GM12878 (cell line): ENCODE results near the gene ELK3. TPM values are rescaled to one million over a fixed set of nuclear protein-coding genes. Genes with fewer than 3 reads are reported as not detected.

Experiments
- ATAC-seq: fragments of 200-7000 bp; cut with Tn5 transposase; 3 replicates; pipeline ENCODE4 v1.9.1; 2020; ENCODE audit warnings: mild to moderate bottlenecking, moderate library complexity
- BruUV-seq: library from RNA; stranded (reverse); fragments of 400-500 nt; replicated peaks from 2 replicates; lab custom pipeline; 2021; lab: Mats Ljungman, UMichigan
- CTCF ChIA-PET: fragments of 300-600 bp; sonication (Branson Sonifier 250); formaldehyde crosslinking; extraction: SDS; loops from one replicate; lab custom pipeline; 2021; ENCODE audit warnings: inconsistent platforms; lab: Yijun Ruan, JAX
- POLR2A ChIA-PET: fragments of 350-600 bp; formaldehyde crosslinking; extraction: SDS; loops from one replicate; lab custom pipeline; 2021; ENCODE audit warnings: inconsistent platforms; lab: Charles Lee
- RAD21 ChIA-PET: fragments of 300-600 bp; sonication (Branson Sonifier 250); formaldehyde crosslinking; loops from one replicate; lab custom pipeline; 2023; ENCODE audit warnings: antibody characterized with exemption; ENCODE audit not compliant: unreplicated experiment; lab: Charles Lee
- SMC1A ChIA-PET: fragments of 300-600 bp; sonication (Branson Sonifier 250); formaldehyde crosslinking; loops from one replicate; lab custom pipeline; 2023; ENCODE audit not compliant: unreplicated experiment, uncharacterized antibody; lab: Charles Lee
- DNase-seq: peaks from one replicate; pipeline ENCODE4 v3.0.0-alpha.2; 2011; ENCODE audit warnings: low read depth, low spot score
- FAIRE-seq: peaks from 3 replicates; lab custom pipeline; 2011; peaks lifted over from hg19 to GRCh38; lab: Jason Lieb, UNC
- H2AFZ ChIP-seq: 2 replicates; pipeline ENCODE4 v1.6.0; 2011; ENCODE audit warnings: low read depth, low read length, control low read depth; ENCODE audit not compliant: control insufficient read depth
- H3K27ac ChIP-seq: 2 replicates; pipeline ENCODE4 v1.5.1; 2011; ENCODE audit warnings: control low read depth; ENCODE audit not compliant: control insufficient read depth, insufficient read depth
- H3K27me3 ChIP-seq, 2 experiments: replicated peaks in 1 of 2; 2 replicates each; pipeline versions ENCODE4 v1.6.0 to v1.6.1; 2011; ENCODE audit warnings: low read length in 1 of 2; ENCODE audit not compliant: control insufficient read depth in 2 of 2, insufficient read depth in 2 of 2
- H3K36me3 ChIP-seq, 2 experiments: 2 replicates each; pipeline ENCODE4 v1.5.1; 2011; ENCODE audit warnings: low read length in 1 of 2; ENCODE audit not compliant: control insufficient read depth in 2 of 2, insufficient read depth in 2 of 2
- H3K4me1 ChIP-seq: 2 replicates; pipeline ENCODE4 v1.6.1; 2011; ENCODE audit warnings: mild to moderate bottlenecking, low read length, moderate library complexity, mixed read lengths; ENCODE audit not compliant: control insufficient read depth, insufficient read depth
- H3K4me2 ChIP-seq: 2 replicates; pipeline ENCODE4 v1.6.0; 2011; ENCODE audit warnings: control low read depth; ENCODE audit not compliant: control insufficient read depth, insufficient read depth
- H3K4me3 ChIP-seq: fragments of 200-600 bp; sonication (generic); 2 replicates; pipeline ENCODE4 v1.5.1; 2016
- H3K79me2 ChIP-seq: 2 replicates; pipeline ENCODE4 v1.6.0; 2011; ENCODE audit warnings: low read length; ENCODE audit not compliant: control insufficient read depth, insufficient read depth
- H3K9ac ChIP-seq: 2 replicates; pipeline ENCODE4 v1.8.0; 2011; ENCODE audit warnings: low read length, control low read depth, mixed read lengths; ENCODE audit not compliant: control insufficient read depth, insufficient read depth
- H3K9me3 ChIP-seq: replicated peaks from 3 replicates; pipeline ENCODE4 v1.5.1; 2011; ENCODE audit warnings: mild to moderate bottlenecking, low read length; ENCODE audit not compliant: control insufficient read depth, insufficient read depth
- H4K20me1 ChIP-seq: 2 replicates; pipeline ENCODE4 v1.6.0; 2011; ENCODE audit not compliant: control insufficient read depth, insufficient read depth
- ASH2L ChIP-seq: fragments of 300-600, 200-600 bp; sonication (generic); IDR thresholded peaks from 2 replicates; pipeline ENCODE4 v1.6.1; 2017; ENCODE audit warnings: low read depth, mild to moderate bottlenecking, borderline replicate concordance
- ATF2 ChIP-seq: IDR thresholded peaks from 2 replicates; pipeline ENCODE4 v1.6.1; 2012; ENCODE audit warnings: low read length, inconsistent platforms
- CHD2 ChIP-seq: IDR thresholded peaks from 2 replicates; pipeline ENCODE4 v1.6.1; 2011; ENCODE audit warnings: low read depth, low read length, improper control_type of control experiment, borderline replicate concordance
- CHD4 ChIP-seq: fragments of 200-600 bp; sonication (generic); IDR thresholded peaks from 2 replicates; pipeline ENCODE4 v1.6.1; 2016; ENCODE audit warnings: mild to moderate bottlenecking
- IKZF2 ChIP-seq, 2 experiments: fragments of 450-650 bp; IDR thresholded peaks; 2 replicates each; pipeline ENCODE4 v1.6.1; 2017; ENCODE audit warnings: mild to moderate bottlenecking in 2 of 2, moderate library complexity in 2 of 2
- NBN ChIP-seq: fragments of 450-650 bp; IDR thresholded peaks from 2 replicates; pipeline ENCODE4 v1.6.1; 2016
- NFIC ChIP-seq: IDR thresholded peaks from 2 replicates; pipeline ENCODE4 v1.6.1; 2012; ENCODE audit warnings: low read depth, mild to moderate bottlenecking, inconsistent platforms, low read length, moderate library complexity
- NFYB ChIP-seq: IDR thresholded peaks from 2 replicates; pipeline ENCODE4 v1.6.1; 2011; ENCODE audit warnings: low read depth, mild to moderate bottlenecking, low read length, improper control_type of control experiment, moderate library complexity; ENCODE audit not compliant: insufficient read depth
- RBBP5 ChIP-seq: fragments of 200-600 bp; sonication (generic); conservative IDR thresholded peaks from 2 replicates; pipeline ENCODE4 v1.6.1; 2016
- SIN3A ChIP-seq: IDR thresholded peaks from 2 replicates; pipeline ENCODE4 v1.6.1; 2012; ENCODE audit warnings: low read depth, low read length, improper control_type of control experiment
- SMC3 ChIP-seq: IDR thresholded peaks from 2 replicates; pipeline ENCODE4 v1.6.1; 2011; ENCODE audit warnings: low read length, improper control_type of control experiment, borderline replicate concordance
- TCF12 ChIP-seq: IDR thresholded peaks from 2 replicates; pipeline ENCODE4 v1.6.1; 2011; ENCODE audit warnings: low read depth, mild to moderate bottlenecking, low read length
- ZNF274 ChIP-seq: IDR thresholded peaks from one replicate; pipeline ENCODE4 v1.8.0; 2011; ENCODE audit not compliant: insufficient read length, insufficient read depth
- ZNF622 ChIP-seq: fragments of 450-650 bp; IDR thresholded peaks from 2 replicates; pipeline ENCODE4 v1.6.1; 2017; ENCODE audit warnings: mild to moderate bottlenecking, inconsistent platforms
- WGBS: methylation state at CpG from one replicate; pipeline ENCODE4 v1.1.6; 2016; ENCODE audit warnings: low lambda C conversion rate; ENCODE audit not compliant: insufficient replicate concordance, insufficient coverage; ENCODE audit errors: missing lambda C conversion rate; 5-methylcytosine and 5-hydroxymethylcytosine counted together
- in situ Hi-C: fragments of 300-500 bp; cut with MboI; formaldehyde crosslinking; loops from 9 replicates; pipeline ENCODE4 v1.14.3; 2018; ENCODE audit warnings: mixed read lengths
- intact Hi-C: fragments of 100-400 bp; cut with micrococcal nuclease; formaldehyde crosslinking; loops from one replicate; pipeline ENCODE4 v1.14.2; 2022; ENCODE audit not compliant: unreplicated experiment
- polyA plus RNA-seq, 11 experiments: library from polyadenylated mRNA; depleted of rRNA in 4 of 11; unstranded in 6 of 11; stranded (reverse) in 5 of 11; fragments of >200 nt; fragmentation: Nextera tagmentation in 4 of 11; fragmentation: Illumina TruSeq in 1 of 11; extraction: Ambion mirVana in 4 of 11; extraction: Trizol in 1 of 11; gene quantifications; 1 replicate in 1 of 11; 2 replicates in 10 of 11; pipeline versions ENCODE4 v1.2.1 to v1.2.3, GENCODE V29; 2011 to 2016; ENCODE audit warnings: inconsistent platforms in 2 of 11, missing spikeins in 2 of 11, low read depth in 1 of 11
- total RNA-seq, 4 experiments: library from RNA; depleted of rRNA in 3 of 4; stranded (reverse); fragments of >200 nt in 3 of 4; fragmentation: Illumina TruSeq in 1 of 4; extraction: Trizol in 1 of 4; gene quantifications; 2 replicates each; pipeline versions ENCODE4 v1.2.1 to v1.2.3, GENCODE V29; 2013 to 2021

The ELK3 gene
- total and polyA plus RNA-seq, 10 of the 15 experiments (the other 5 are each of a cell fraction or from before 2014, with no cell fraction given), result 0.37 to 4.8 (median 0.88) TPM

- no peak for FAIRE-seq
- Histone ChIP-seq H3K9ac (no peak overlapping the region), H3K27ac (no peak overlapping the region)
- TF ChIP-seq IKZF2 (IDR thresholded peaks at IDR 0.05), result no peak
- no peak for TF ChIP-seq NFYB
- TF ChIP-seq NFIC, result no peak
- no peak for TF ChIP-seq CHD4
- no peak for TF ChIP-seq ZNF622
- TF ChIP-seq ZNF274, result no peak
- TF ChIP-seq TCF12, result no peak
- TF ChIP-seq SMC3, result no peak
- TF ChIP-seq ATF2, result no peak
- TF ChIP-seq ASH2L, result no peak
- TF ChIP-seq RBBP5, result no peak
- TF ChIP-seq CHD2, result no peak
- TF ChIP-seq NBN, result no peak
- no peak for TF ChIP-seq SIN3A
- TF ChIP-seq, all 136 proteins: peak for 0
- SMC1A ChIA-PET, result interaction anchor here (0.8 to 1.7 kb wide), 3 partner anchors 9 to 126 kb away, joined by 3 to 5 read pairs (median 3); no protein-coding TSS in a partner anchor
- no peak for DNase-seq
- 44% methylated on average over 8 of the region's 8 CpGs for WGBS
- intact Hi-C loops, result no loop called here
- RAD21 ChIA-PET, result interaction anchor here (1.2 kb wide), 1 partner anchor 185 kb away, joined by 3 read pairs; no protein-coding TSS in a partner anchor
- Histone ChIP-seq H3K4me3 (no peak overlapping the region), H4K20me1 (no peaks in the 10 kb centered on the region), H3K27me3 (no peaks in the 10 kb centered on the region), H3K79me2 (no peaks in the 10 kb centered on the region), H2AFZ (no peak overlapping the region), H3K9me3 (no peaks in the 10 kb centered on the region), H3K4me2 (no peak overlapping the region), H3K36me3 (peaks cover 4 to 18% of the 10 kb centered on the region in 2 experiments; a peak in 2 of 4 replicates), H3K4me1 (peaks cover 6% of the 10 kb centered on the region)
- in situ Hi-C loops, result no loop called here
- POLR2A ChIA-PET, result interaction anchor here (0.9 kb wide), 1 partner anchor 8 kb away, joined by 3 read pairs; no protein-coding TSS in a partner anchor
- ATAC-seq, result no peak
- CTCF ChIA-PET, result interaction anchor here (0.6 to 1.6 kb wide), 2 partner anchors 35 to 245 kb away, joined by 3 to 6 read pairs; no protein-coding TSS in a partner anchor
- no TSS peak for BruUV-seq
These were observed 77.5 kb downstream of the ELK3 start for GRCh38 chr12:96271469-96272199.
